A172 (cell line): ENCODE measurements around the gene ARHGEF6. TPM values are rescaled to one million over a fixed set of nuclear protein-coding genes. Genes with fewer than 3 reads are reported as not detected.
"Not testable (repeated sequence)": the region's sequence is repeated elsewhere in the genome, so short reads cannot be mapped to it uniquely, and the experiment has no call there.

ENCODE experiments used
- DNase-seq: peaks from one replicate; pipeline ENCODE4 v3.0.0-alpha.2; 2015; ENCODE audit warnings: low spot score
- total RNA-seq: library from RNA; depleted of rRNA; stranded (reverse); fragments of >200 nt; shearing (Covaris generic); gene quantifications from 2 replicates; pipeline ENCODE4 v1.2.3, GENCODE V29; 2014; rRNA removed

ARHGEF6 gene, protein sequence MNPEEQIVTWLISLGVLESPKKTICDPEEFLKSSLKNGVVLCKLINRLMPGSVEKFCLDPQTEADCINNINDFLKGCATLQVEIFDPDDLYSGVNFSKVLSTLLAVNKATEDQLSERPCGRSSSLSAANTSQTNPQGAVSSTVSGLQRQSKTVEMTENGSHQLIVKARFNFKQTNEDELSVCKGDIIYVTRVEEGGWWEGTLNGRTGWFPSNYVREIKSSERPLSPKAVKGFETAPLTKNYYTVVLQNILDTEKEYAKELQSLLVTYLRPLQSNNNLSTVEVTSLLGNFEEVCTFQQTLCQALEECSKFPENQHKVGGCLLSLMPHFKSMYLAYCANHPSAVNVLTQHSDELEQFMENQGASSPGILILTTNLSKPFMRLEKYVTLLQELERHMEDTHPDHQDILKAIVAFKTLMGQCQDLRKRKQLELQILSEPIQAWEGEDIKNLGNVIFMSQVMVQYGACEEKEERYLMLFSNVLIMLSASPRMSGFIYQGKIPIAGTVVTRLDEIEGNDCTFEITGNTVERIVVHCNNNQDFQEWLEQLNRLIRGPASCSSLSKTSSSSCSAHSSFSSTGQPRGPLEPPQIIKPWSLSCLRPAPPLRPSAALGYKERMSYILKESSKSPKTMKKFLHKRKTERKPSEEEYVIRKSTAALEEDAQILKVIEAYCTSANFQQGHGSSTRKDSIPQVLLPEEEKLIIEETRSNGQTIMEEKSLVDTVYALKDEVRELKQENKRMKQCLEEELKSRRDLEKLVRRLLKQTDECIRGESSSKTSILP
- total RNA-seq = 5.0 and 5.2 TPM in 2 replicates

DNA sequence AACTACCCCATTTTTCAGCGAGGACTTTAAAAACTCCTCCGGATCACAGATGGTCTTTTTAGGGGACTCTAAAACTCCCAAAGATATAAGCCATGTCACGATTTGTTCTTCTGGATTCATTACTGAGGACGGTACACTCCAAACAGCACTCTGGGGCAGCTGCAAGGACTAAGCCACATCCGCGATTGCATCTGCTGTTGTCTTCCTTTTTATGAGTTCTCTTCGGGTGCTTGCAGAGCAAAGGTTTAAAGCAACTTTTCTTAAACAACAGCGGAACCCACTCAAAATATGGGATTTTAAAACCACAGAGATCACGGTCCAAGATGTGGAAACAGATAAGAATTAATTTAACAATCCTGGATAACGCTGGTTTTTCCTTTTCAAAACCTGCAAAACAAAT is at the start of gene ARHGEF6:
Gene ARHGEF6 (minus strand): TSS at position 170 of the 400 bp plus-strand sequence. CDS start 50 bp downstream, at position 120.
- no peak for DNase-seq

DNA sequence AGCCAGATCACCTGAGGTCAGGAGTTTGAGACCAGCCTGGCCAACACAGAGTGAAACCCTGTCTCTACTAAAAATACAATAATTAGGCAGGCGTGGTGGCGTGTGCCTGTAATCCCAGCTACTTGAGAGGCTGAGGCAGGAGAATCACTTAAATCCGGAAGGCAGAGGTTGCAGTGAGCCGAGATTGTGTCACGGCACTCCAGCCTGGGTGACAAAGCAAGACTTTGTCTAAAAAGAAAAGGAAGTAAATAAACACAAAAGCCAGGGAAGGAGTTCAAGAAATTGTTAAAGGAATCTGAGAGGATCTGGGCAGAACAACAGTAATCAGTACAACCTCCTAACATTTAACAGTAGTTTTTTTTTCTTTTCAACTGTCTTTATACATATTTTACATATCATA is 48.7 kb upstream of the ARHGEF6 start:
- DNase-seq = no peak

DNA sequence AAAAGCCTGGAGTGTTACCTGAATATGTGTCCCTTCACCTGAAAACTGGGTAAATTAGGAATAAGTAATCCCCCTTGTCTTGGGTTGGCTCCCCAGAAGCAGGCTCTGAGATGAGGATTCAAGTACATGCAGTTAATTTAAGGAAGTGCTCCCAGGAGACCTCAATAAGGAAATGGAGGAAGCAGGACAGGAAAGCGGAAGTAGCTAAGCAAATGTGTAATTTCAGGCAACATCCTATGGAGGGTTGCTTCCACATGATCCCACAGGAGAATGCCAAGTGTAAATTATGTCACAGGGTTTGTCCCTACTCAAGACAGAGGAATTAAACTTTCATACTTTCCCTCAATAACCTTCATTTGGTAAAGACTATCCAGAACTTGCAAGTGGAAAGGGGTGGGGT is 48.1 kb upstream of the ARHGEF6 start:
- DNase-seq = no peak

DNA sequence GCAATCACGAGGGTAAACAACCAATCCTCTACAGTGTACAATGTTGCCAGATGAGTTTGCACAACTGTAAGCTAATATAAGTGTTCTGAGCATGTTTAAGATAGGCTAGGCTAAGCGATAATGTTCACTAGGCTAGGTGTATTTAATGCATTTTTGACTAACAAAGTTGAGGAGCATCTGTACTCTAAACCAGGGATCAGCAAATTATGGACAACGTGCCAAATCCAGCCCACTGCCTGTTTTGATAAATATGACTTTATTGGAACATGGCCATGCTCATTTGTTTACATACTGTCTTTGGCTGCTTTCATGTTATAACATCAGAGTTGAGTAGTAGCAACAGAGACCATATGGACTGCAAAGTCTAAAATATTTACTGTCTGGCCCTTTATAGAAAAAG is 46.3 kb upstream of the ARHGEF6 start:
- no peak for DNase-seq

DNA sequence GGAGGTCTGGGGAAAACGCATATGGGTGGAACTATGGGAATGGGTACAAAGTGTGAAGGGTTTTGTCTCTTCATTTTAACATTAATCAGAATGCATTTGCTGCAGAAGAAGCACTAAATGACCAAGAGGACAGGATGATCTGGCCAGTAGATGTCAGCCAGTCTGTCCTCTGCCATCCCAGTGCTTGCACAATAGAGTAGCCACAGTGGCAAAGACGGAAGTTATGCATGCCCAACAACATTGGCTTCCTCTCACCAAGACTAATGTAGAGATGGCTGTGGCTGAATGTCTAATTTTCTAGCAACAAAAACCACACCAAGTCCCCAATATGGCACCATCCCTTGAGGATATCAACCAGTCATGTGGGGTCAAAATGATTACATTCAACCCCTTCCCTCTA is 45.0 kb upstream of the ARHGEF6 start:
- no peak for DNase-seq

DNA sequence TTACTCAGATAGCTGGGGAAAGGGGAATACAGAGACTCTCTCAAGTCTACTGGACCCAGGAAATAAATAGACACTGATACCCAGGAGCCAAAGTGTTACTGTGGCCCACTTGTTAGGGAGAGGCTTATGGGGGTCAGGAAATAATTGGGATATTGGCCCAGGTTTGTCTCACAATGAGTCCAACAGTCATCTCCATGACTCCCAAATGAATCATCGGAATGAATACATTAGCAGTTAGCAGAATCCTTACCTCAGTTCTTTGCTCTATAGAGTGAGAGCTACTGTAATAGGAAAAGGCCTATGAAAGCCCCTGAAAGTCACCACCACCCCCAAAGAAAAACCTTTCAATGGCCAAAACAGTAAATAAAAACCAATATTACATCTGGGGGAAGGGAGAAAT is 42.4 kb upstream of the ARHGEF6 start:
- DNase-seq = peak; percentile 0

DNA sequence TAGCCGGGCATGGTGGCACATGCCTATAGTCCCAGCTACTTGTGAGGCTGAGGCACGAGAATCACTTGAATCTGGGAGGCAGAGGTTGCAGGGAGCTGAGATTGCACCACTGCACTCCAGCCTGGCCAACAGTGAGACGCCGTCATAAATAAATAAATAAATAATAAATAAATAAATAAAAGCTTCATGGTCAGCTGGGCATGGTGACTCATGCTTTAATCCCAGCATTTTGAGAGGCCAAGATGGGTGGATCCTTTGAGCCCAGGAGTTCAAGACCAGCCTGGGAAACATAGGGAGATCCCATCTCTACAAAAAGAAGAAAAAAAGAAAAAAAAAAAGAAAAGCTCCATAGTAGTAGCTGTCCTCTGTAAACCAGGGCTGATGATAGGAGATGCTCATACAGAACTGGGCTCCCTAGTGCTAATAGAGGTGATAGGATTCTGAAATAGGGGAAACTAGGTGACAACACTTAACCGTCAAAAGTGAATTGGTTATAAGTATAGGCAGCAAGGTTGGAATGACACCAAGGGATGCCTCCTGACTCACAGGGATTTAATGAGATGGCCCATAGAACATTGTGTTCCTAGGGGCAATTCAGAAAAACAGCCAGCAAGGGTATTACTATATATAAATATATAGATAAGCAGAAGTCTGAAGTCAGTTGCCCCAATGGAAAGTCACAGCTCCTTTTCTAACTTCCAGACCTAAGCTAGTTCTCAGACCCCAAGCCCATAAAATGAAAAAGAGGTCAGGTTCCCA is 41.8 kb upstream of the ARHGEF6 start:
- no peak for DNase-seq

DNA sequence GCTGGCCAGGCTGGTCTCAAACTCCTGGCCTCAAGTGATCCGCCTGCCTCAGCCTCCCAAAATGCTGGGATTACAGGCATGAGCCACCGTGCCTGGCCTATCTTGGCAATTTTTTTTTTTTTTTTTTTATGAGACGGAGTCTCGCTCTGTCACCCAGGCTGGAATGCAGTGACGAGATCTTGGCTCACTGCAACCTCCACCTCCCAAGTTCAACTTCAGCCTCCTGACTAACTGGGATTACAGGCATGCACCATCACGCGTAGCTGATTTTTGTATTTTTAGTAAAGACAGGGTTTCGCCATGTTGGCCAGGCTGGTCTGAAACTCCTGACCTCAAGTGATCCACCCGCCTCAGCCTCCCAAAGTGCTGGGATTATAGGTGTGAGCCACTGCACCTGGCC is 39.0 kb upstream of the ARHGEF6 start:
- DNase-seq = not testable (repeated sequence)

DNA sequence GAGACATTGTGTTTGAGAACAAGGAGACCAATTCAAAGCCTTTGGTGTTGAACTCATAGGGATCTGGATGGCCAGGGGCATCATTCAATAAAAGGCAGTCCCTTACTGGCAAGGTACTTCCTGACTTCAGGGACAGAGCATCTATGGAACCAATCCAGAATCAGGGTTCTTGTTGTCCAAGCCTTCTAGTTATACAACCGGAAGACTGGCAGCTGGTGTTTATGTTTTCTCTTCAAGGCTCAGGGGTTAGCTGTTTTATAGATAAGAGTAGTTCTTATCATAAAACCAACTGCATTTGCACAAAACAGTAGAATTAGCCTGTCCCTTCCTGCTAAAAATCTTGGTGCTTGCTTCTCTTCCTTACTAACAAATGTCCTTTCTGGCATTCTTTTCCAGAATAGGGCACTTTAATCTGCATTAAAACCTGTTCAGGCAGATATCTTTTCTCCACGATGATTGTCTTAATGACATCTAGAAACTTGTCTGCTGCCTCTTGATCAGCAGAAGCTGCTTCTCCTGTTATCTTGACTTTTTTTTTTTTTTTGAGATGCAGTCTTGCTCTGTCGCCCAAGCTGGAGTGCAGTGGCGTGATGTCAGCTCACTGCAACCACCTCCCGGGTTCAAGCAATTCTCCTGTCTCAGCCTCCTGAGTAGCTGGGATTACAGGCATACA is 38.4 kb upstream of the ARHGEF6 start:
- DNase-seq = no peak

DNA sequence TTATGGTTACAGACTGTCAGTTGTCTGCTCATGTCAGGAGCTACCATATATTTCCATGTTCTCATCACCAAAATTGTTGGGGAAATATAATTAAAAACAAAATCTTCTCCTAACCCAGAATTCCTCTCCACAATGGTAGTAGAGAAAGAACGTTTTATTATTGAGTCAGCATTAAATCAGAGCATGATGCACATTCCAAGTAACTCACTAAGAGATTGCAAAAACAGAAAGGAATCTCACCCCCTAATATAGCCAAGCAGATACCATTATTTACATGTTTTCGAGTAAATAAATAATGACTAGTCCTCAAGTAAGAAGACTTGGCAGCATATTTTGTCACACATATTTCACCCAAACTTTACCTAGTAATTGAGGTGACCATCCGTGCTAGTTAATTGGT is 36.2 kb upstream of the ARHGEF6 start:
- peak; percentile 0 for DNase-seq

DNA sequence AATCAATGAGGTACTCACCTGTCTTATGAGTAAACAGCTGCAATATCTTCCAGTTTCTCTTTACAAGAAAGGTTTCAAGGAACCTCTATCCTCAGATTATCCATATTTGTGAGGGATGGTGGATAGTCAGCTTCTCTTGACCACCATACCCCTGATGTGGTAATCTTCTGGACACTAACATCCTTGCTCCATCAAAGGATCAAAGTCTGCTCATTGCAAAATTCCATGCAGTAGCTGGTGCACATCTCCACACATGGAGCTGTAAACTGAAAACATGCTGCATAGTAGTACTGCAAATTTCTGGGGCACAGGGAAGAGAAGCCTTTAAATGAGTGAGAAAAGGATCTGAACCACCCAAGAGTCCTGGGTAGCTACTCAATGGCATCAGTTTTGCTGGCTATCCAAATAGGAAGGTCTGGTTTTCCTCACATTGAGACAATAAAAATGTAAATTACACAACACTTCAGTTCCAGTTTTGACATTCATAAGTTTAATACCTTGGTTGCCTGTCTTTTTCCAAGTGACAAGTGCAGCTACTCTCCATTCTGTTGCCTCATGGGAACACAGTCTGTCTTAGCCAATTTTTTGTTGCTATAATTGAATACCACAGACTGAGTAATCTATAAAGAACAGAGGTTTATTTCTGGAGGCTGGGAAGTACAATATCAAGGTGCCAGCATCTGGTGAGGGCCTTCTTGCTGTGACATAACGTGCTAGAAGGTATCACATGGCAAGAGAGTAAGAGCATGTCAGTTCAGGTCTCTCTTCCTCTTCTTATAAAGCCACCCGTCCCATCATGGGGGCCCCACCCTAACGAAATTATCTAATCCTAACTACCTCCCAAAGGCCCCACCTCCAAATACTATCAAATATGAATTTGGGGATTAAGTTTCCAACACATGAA is 34.4 kb upstream of the ARHGEF6 start:
- no peak for DNase-seq

DNA sequence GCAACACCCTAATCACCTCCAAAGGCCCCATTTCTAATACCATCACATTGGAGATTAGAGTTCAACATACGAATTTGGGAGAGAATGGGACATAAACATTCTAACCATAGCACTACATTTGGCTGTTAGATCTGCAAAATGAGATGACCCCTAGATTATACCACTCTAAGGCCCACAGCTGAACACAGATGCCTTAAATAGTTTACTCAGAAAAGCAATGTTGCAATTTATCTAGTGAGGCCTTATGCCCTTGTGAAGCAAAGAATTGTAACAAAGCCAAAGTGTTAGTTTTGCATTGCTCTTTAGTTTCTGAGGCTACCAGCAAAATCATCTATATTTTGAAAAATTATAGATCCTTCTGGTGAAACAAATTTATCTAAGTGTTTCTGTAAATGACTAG is 31.6 kb upstream of the ARHGEF6 start:
- no peak for DNase-seq

DNA sequence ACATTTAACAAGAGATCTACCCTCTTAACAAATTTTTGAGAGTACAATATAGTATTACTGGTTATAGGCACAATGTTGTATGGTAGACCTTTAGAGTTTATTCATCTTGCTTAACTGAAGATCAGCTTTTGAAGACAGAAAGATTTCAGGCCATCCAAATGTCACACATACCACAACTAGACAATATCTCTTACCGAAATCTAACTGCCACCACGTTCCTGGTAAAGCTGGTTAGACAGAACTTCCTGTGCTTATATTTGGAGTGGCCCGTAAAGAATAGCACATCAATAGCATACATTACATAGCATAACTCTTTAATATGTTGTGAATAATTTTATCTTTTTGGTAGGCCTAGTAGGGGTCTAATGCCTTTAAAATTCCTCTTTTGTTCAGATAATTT is 29.8 kb upstream of the ARHGEF6 start:
- no peak for DNase-seq

DNA sequence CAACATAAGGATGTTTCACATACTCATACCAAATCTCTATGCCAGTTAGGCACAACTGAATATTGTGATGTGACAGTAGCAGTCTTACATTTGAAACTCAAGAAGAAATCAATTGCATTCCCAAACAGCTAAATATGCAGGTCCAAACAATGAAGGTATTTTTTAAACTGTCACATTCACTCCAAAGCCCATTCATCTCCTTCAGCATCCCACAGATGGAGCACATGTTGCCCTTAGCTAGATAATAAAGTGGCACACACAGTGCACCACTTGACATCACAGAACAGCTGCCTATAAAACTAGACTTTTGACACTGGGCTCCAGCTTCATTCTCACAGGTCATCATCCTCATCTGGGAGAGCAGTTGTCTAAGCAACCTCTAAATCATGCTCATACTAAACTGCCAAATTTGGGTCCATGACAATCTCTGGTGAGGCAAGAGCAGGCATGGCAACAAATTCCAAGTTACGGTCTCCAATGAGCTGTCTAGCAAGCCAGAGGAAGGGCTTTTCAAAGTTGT is 26.2 kb upstream of the ARHGEF6 start:
- DNase-seq = no peak

DNA sequence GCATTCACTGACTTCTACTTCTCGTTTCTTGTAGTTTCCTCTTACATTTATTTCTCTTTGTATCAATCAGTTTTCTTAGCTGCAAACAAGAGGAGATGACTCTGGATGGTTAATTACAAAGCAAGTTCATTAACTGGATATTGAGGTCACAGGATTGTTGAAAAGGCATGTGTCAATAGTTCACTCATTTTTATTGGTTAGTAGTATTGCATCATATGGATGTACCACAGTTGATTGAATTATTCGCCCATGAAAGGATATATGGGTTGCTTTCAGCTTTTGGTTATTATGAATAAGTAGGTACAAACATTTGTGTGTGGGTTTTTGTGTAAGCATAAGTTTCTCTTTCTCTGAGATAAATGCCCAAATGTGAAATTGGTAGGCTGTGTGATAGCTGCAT is 21.8 kb upstream of the ARHGEF6 start:
- DNase-seq = no peak

DNA sequence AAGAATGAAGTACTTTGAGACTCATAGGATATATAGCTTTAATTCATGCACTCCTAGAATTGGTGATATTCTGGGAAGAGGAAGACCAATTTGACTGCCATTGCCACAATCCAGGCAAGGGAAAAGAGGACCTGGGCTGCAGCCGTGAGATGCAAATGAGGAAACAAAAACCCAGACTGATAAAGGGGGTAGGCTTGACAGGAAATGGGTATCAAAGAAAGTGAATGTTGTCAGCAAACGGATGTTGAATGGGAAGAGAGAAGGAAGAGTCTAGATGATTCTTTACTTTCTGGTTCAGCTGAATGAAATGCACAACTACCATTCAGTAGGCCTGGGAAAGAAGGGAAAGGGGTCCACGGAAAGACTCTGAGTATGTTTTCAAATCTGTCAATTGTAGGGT is 17.1 kb upstream of the ARHGEF6 start:
- DNase-seq = no peak

DNA sequence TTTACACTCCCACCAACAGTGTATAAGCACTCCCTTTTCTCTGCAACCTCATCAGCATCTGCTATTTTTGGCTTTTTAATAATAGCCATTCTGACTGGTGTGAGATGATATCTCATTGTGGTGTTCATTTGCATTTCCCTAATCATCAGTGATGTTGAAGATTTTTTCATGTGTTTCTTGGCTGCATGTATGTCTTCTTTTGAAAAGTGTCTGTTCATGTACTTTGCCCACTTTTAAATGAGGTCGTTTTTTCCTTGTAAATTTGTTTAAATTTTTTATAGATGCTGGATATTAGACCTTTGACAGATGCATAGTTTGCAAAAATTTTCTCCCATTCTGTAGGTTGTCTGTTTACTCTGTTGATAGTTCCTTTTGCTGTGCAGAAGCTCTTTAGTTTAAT is 14.4 kb upstream of the ARHGEF6 start:
- not testable (repeated sequence) for DNase-seq

DNA sequence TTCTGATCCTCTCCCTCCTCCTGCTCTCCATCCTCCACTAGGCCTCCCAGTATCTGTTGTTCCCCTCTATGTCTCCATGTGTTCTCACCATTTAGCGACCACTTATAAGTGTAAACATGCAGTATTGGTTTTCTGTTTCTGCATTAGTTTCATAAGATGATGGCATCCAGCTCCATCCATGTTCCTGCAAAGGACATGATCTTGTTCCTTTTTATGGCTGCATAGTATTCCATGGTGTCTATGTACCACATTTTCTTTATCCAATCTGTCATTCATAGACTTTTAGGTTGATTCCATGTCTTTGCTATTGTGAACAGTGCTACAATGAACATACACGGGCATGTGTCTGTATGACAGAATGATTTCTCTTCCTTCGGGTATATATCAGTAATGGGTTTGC is 13.9 kb upstream of the ARHGEF6 start:
- not testable (repeated sequence) for DNase-seq

DNA sequence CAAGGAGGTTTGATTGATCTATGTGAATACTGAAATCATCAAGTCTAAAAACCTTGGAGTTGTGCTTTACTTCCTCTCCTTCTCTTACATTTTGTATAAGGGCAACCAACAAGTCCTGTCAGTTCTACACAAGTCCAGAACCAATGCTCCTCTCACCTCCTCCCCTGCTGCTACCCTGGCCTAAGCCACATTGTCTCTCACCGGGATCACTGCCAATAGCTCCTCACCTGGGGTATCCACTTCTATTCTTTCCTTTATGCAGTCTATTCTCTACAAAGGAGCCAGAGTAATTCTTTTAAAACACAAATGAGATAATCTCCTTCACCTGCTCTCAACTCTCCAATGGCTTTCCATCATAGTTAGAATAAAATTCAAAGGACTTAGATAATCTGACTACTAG is 13.3 kb upstream of the ARHGEF6 start:
- no peak for DNase-seq

DNA sequence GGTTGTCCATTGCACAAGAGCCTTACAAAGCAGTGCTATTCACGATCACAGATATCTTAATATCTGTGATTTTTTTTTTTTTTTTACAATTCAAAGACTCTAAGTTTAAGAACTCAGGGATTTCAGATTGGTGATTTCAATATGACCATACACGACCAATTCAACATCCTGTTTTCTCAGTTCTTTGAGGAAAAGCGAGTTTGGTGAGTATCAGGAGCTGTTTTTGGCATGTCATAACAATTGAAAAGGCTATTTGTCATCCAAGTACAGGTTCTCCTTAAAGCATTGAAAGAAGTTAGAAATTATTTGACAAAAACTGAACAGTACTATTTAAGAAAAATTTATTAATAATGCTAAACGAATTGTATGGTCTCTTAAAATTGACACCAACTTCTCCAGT is 9.1 kb upstream of the ARHGEF6 start:
- DNase-seq = no peak

DNA sequence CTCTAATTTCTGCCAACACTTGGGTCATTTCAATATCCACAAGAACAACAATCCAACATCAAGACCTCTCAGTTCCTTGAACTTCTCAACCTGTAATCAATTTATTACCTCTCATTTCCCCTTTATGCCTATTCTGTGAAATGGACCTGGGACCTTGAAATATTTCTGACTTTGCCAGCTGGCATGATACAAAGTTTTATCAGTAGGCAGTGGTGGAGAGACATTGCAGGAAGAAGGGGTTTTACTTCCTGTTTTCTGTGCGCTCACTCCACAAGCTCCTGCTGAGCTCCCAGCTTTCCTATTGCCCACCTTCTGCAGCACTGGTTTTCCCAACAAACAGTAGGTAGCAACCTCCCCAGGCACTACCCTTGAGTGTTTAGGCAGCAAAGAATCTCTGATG is 3.5 kb upstream of the ARHGEF6 start:
- no peak for DNase-seq
